KOPT-K1 (cell line): ENCODE results near the gene FBXW7.

ENCODE experiments used
- H3K27ac ChIP-seq: fragments of 200-600 bp; sonication (generic); 2 replicates; pipeline ENCODE4 v1.5.1; 2016; ENCODE audit warnings: antibody characterized with exemption, mild to moderate bottlenecking, low read depth, low read length; ENCODE audit not compliant: poor library complexity, severe bottlenecking
- H3K36me3 ChIP-seq: fragments of 200-600 bp; sonication (generic); 2 replicates; pipeline ENCODE4 v1.5.1; 2017; ENCODE audit warnings: antibody characterized with exemption, mild to moderate bottlenecking, low read length, moderate library complexity; ENCODE audit not compliant: insufficient read depth
- H3K9me3 ChIP-seq: fragments of 200-600 bp; sonication (generic); 2 replicates; pipeline ENCODE4 v1.5.1; 2017; ENCODE audit warnings: antibody characterized with exemption, low read length, mild to moderate bottlenecking; ENCODE audit not compliant: insufficient read depth, poor library complexity, severe bottlenecking

The FBXW7 gene, protein sequence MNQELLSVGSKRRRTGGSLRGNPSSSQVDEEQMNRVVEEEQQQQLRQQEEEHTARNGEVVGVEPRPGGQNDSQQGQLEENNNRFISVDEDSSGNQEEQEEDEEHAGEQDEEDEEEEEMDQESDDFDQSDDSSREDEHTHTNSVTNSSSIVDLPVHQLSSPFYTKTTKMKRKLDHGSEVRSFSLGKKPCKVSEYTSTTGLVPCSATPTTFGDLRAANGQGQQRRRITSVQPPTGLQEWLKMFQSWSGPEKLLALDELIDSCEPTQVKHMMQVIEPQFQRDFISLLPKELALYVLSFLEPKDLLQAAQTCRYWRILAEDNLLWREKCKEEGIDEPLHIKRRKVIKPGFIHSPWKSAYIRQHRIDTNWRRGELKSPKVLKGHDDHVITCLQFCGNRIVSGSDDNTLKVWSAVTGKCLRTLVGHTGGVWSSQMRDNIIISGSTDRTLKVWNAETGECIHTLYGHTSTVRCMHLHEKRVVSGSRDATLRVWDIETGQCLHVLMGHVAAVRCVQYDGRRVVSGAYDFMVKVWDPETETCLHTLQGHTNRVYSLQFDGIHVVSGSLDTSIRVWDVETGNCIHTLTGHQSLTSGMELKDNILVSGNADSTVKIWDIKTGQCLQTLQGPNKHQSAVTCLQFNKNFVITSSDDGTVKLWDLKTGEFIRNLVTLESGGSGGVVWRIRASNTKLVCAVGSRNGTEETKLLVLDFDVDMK

DNA sequence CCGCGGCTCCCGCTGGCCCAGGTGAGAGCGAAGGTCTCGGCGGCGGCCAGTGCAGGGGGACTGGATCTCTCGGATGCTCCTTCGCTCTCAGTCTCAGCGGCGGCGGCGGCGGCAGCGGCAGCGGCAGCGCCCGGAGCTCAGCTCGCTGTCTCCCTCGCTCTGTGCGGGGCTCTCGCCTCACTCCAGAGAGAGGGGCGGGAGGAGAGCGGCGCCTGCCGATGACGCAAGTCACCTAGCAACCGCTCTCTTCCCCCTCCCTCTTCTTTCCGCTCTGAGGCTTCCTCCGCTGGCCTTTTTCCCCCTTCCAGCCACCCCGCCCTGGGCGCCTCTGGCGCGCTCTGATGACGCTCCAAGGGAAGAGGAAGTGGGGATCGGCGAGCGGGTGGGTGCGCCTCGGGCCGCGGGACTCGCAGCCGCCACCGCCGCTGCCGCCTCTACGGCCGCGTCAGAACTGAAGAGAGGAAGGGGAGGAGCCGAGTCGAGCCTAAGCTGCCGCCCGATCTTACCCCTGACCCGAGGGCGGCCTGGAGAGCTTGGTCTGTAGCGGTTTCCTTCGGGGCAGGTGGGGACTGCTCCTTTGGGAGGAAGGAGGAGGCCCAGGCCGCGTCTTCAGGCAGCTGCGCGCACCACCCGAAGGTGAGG, at the start of gene FBXW7:
FBXW7 (minus strand) TSS at position 190 of the 642 bp plus-strand sequence. CDS start 124,289 bp downstream, outside the sequence.
- Histone ChIP-seq H3K36me3 (peaks cover 41% of the 10 kb centered on the region), H3K27ac (peak within 1 kb of the TSS; percentile 99), H3K9me3 (peaks cover 16% of the 10 kb centered on the region)

DNA sequence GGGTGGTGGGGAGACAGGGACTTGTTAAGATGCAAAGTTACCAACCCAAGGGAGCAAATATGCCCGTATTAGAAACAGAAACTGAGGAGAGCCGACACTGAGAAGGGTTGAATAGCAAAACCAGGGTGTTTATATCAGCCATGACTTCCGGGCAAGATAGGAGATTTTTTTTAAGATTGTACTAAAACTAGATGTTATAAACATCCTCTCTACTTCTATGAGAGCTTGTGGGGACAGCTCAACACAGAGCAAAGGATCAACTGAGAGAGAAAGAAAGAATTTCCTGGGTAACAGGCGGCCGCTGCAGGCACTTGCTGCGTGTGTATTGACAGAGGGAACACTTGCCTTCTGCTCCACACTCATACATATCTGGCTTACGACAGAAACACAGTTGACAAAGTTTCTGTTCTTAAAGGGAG, 49.1 kb upstream of the FBXW7 start:
- H3K27ac ChIP-seq = no peak overlapping the region
- H3K36me3 ChIP-seq = no peaks in the 10 kb centered on the region
- H3K9me3 ChIP-seq = peaks cover 8% of the 10 kb centered on the region

DNA sequence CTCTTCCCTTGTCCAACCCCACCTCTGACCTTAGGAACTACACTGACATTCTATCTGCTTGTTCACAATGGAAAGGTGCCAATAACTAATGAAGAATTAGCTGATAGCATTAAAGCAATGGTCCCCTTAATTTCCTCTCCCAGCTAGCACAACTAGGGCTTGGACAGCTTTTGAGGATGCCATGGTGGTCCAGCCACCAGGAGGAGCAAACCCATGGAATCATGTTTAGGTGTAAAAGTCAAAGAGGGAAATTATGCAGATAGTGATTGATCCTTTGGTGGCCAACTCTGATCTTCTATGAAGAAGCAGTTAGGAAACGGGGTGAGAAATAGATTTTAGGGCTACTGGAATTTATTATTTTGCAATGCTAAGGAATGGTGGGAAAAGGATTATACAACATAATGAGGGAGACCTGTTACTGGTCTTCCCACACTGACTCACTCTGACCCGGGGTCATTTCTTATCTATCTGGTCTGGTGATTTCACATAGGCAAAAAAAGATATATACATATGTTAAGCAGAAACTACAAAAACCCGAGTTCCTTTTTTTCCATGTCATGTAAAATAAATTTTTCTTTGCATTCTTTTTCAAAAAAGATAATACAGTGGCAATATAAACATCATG, 45.8 kb upstream of the FBXW7 start:
- no peaks in the 10 kb centered on the region for H3K9me3 ChIP-seq
- no peak overlapping the region for H3K27ac ChIP-seq
- no peaks in the 10 kb centered on the region for H3K36me3 ChIP-seq

DNA sequence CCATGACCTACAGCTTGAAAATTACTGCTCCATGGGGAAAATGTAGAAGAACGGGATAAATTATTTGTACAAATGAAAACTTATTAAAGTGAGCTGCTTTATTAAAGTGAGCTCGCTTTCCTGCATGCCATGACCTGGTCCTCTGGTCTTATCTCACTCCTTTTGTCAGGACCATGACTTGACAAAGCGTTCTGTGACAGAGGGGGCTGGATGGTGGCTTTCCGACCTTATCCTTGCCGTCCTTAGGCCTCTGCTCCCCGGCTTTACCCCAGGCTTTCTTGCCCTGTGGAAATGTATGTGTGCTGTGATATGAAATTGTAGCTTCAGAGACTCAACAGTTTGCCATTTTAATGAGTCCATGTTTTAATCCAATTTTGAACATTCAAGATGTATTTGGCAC, 44.0 kb upstream of the FBXW7 start:
- Histone ChIP-seq H3K9me3 (no peaks in the 10 kb centered on the region), H3K27ac (no peak overlapping the region), H3K36me3 (no peaks in the 10 kb centered on the region)

DNA sequence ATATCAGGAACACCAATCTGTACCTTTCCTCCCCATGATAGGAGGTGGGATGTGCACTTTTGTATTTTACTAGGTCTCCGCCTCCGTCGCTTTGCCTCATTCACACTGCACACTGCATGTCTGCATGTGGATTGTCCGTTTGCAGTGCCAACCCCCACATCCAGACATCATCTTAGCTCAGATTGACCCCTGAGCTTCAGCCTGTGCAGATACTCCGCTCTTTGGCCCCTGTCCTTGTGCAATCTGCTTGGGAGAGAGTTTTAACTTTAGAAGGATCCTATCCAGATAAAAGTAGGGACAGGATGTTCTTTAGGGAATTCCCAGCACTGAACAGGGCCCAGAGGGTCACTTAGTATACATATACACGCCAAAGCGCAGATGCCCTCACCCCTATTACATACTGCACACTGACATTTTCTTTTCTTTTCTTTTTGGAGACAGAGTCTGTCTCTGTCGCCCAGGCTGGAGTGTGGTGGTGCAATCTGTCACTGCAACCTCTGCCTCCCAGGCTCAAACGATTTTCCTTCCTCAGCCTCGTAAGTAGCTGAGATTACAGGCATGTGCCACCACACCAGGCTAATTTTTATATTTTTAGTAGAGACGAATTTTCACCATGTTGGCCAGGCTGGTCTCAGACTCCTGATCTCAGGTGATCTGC, 43.3 kb upstream of the FBXW7 start:
- Histone ChIP-seq H3K27ac (no peak overlapping the region), H3K36me3 (no peaks in the 10 kb centered on the region), H3K9me3 (no peaks in the 10 kb centered on the region)

DNA sequence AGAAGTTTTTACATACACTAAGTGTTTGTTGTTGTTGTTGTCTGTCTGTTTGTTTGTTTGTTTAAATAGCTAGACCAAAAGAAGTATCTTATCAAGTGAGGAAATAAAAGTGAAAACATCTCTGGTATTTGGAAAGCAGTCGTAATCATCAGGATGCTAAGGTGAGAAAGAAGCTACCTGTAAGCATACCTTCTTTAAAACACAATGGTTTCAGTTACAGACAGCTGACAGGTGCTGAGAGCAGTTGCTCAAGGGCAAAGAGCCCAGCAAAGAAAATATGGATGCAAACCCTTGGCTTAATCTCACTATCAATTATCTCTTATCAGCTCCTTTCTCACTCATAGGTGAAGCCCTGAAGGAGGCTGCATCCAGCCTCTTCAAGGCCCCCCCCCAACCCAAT, 42.8 kb upstream of the FBXW7 start:
- no peaks in the 10 kb centered on the region for H3K9me3 ChIP-seq
- H3K36me3 ChIP-seq = no peaks in the 10 kb centered on the region
- no peak overlapping the region for H3K27ac ChIP-seq

DNA sequence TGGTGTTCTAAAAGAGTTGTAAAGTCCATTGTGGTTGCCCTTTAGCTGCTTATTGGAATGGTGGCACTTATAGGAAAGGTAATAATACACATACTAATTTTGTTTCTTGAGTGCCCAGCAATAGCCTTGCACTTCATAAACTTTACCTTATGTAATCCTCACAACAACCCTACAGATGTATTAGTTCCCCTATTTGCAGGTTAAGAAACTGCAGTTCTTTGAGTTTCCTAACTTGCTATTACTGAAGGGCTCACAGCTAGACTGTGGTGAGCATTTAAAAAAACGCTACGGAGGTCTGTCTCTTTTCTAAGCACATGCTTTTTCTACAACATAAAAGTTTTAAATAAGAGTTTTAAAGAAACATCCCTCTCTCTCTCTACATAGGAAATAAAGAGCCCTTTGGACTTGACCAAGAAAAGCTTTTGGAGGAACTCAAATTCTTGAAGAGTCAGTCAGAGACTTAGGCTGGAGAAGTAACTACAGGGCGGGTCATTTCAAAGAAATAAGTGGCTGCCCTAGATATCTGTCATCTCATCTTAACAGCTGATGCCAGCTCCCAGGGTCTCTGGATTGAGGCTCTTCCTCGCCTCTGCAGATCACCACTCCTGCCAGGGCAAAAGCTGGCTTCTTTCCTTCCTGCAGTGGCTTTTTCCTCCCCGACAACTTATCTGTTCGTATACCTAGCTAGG, 42.0 kb upstream of the FBXW7 start:
- Histone ChIP-seq H3K9me3 (no peaks in the 10 kb centered on the region), H3K27ac (no peak overlapping the region), H3K36me3 (no peaks in the 10 kb centered on the region)

DNA sequence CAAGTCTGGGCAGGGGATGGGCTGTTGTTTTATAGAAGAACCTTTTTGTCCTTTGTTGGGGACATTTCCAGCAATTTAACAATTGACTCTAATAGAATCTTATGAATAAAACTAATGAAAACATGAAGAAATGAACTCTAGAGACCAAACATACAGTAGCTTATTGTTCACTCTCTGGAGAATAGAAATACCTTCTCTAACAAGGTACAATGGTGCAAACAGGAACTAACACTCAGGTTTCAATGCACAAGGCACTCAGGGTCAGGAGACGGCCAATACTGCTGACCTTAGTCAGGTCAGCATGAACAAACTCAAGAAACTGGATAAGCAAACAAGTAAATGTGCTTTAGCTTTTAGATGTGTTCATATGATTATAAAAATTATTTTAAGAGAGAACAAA, 39.6 kb upstream of the FBXW7 start:
- Histone ChIP-seq H3K36me3 (no peaks in the 10 kb centered on the region), H3K9me3 (no peaks in the 10 kb centered on the region), H3K27ac (no peak overlapping the region)

DNA sequence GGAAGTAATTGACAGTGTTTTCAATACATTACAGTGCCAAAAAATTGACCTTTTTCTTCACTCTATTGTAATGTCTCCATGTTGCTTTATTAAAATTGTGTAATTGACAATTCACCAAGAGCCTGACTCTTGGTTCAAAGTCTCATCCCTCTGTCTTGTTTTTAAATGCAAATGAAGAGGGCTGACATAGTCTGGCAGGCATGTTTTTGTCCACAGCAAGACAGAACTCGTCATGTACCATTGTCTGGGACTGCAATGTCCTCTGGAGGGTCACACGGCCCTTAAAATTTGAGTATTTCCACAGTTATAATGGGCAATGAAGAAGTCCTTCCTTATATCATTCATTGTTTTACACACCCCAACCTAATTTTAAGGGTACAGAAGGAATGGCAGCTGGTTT, 38.0 kb upstream of the FBXW7 start:
- Histone ChIP-seq H3K9me3 (no peaks in the 10 kb centered on the region), H3K36me3 (no peaks in the 10 kb centered on the region), H3K27ac (no peak overlapping the region)

DNA sequence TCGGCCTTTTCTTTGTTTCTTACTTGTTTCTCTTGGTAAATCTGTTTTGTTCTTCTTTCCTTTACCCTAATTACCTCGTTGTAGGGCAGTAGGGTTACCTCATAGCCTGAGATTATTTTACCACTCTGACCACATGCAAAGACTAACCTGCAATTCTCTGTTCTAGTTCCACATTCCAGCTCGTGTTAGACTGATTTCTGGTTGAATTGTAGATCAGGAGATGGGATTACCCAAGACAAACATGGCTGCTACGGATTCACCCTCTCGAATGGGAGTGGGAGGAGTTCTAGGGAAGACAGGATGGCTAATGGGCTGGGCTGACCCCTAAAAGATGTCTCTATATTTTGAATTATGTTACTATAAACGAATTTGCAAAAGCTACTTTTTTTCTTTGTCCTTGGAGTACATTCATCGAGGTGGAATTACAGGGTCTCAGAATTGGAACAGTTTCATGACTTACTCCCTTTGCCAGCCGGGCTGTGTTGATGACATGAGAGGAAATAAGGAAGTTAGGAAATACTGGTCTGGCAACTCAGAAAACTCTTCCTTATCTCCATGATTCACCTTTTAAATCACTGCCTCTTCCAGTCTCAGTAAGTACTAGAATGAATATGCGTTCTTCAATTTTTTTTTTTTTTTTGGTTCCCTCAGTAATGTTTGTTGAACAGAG, 36.7 kb upstream of the FBXW7 start:
- Histone ChIP-seq H3K36me3 (no peaks in the 10 kb centered on the region), H3K27ac (no peak overlapping the region), H3K9me3 (no peaks in the 10 kb centered on the region)

DNA sequence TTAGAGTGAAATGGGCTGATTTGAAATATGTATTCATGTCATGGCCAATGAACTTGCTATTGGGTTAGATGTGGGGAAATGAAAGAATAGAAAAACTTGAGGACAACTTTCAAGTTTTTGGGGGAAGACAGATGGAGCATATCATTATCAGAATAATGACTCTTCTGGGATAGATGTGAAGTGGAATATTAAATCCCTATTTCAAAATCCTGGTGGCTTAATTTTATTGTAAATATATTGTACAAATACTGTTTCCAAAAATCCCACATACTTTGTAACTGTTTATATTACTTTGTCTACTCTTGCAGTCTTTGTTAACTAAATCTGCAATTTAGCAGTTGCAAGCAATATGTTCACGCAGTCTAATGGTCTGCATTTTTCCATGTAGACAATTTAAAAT, 35.9 kb upstream of the FBXW7 start:
- Histone ChIP-seq H3K36me3 (no peaks in the 10 kb centered on the region), H3K27ac (no peak overlapping the region), H3K9me3 (no peaks in the 10 kb centered on the region)

DNA sequence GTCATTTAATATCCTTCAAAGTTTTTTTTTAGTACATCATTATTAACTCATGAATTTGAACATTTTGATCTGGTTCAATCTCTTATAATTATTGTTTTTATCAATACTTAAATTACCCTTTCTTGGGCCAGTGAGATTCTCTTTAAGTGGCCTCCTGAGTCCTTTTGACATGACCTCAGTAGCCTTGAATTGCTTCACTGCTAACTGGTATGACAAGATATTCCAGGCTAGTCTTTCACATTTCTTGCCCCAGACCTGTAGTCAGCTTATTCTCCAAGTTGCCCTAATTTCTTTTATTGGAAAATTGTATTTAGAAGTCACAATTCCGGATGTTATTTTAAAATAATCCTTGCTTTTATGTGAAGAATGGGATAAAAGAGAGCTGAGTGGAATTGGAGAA, 35.4 kb upstream of the FBXW7 start:
- no peaks in the 10 kb centered on the region for H3K36me3 ChIP-seq
- H3K9me3 ChIP-seq = no peaks in the 10 kb centered on the region
- no peak overlapping the region for H3K27ac ChIP-seq

DNA sequence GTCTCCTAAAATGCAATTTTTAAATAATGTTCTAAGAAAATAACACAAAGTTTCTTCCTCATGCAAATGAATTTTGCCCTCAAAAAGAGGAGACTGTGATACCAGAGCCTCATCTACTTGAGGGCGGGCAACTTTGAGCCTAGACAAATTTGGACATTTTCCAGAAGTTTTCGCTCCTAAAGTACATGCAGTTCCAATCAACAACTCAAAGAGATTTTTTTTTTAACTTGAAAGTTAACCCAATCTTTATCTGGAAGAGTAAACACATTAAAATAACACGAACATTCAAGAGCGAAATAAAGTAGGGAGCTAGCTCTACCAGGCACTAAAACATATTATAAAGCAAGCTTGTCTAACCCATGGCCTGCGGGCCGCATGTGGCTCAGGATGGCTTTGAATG, 29.4 kb upstream of the FBXW7 start:
- Histone ChIP-seq H3K9me3 (no peaks in the 10 kb centered on the region), H3K27ac (no peak overlapping the region), H3K36me3 (no peaks in the 10 kb centered on the region)

DNA sequence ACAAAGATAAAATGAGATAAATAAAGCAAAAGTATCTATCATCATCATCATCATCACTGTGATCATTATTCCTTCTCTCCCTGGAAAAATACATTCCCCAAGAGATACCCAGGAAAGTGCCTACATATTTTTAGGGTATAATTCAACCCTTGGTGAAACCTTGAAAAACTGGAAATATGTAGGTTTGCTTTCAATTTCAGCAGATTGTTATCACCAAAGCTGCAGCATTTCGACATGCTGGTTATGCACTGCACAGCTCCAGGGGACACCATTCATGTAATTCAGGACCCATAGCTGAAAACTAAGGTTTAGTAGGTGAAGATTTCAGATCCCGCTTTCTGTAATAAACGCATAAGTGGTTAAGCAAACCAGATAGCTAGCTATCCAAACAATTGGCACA, 28.4 kb upstream of the FBXW7 start:
- no peak overlapping the region for H3K27ac ChIP-seq
- no peaks in the 10 kb centered on the region for H3K36me3 ChIP-seq
- H3K9me3 ChIP-seq = no peaks in the 10 kb centered on the region
